K562 (cell line): ENCODE data around the gene GLB1L2. TPM values are rescaled to one million over a fixed set of nuclear protein-coding genes. Genes with fewer than 3 reads are reported as not detected.

Source experiments
- ATAC-seq: fragments of 200-7000 bp; cut with Tn5 transposase; 3 replicates; pipeline ENCODE4 v1.9.1; 2020; ENCODE audit warnings: moderate library complexity
- BruUV-seq: library from RNA; stranded (reverse); fragments of 400-500 nt; replicated peaks from 2 replicates; lab custom pipeline; 2021; lab: Mats Ljungman, UMichigan
- CTCF ChIA-PET: fragments of 300-600 bp; formaldehyde crosslinking; extraction: SDS; loops from one replicate; lab custom pipeline; 2021; ENCODE audit warnings: low intra/inter-chr PET ratio; lab: Yijun Ruan, JAX
- POLR2A ChIA-PET: fragments of 300-600, 350-650 bp; sonication (Branson Sonifier 250); formaldehyde crosslinking; extraction: SDS; loops from one replicate; lab custom pipeline; 2021; ENCODE audit warnings: antibody characterized with exemption, inconsistent platforms; lab: Yijun Ruan, JAX
- DNase-seq, 4 experiments: peaks; one replicate each; pipeline versions ENCODE4 v3.0.0 to v3.0.0-alpha.2; 2011 to 2018; ENCODE audit warnings: low spot score in 3 of 4, mixed read lengths in 3 of 4; ENCODE audit errors: extremely low read depth in 1 of 4
- FAIRE-seq: peaks from 2 replicates; lab custom pipeline; 2011; peaks lifted over from hg19 to GRCh38; lab: Jason Lieb, UNC
- H2AFZ ChIP-seq: 2 replicates; pipeline ENCODE4 v1.6.0; 2011; ENCODE audit warnings: low read depth, low read length, control low read depth, inconsistent platforms
- H3K27ac ChIP-seq: fragments of 200-600 bp; 3 replicates; pipeline ENCODE4 v1.8.0; 2011; ENCODE audit warnings: low read depth, mild to moderate bottlenecking, control low read depth, inconsistent platforms, low read length, moderate library complexity, mixed read lengths; ENCODE audit errors: extremely low read depth
- H3K27me3 ChIP-seq, 2 experiments: fragments of 300-600 bp in 1 of 2; 2 replicates in 1 of 2; 3 replicates in 1 of 2; pipeline versions ENCODE4 v1.6.0 to v1.8.0; 2011; ENCODE audit warnings: inconsistent platforms in 2 of 2, low read length in 2 of 2, mild to moderate bottlenecking in 1 of 2, mixed read lengths in 1 of 2, moderate library complexity in 1 of 2; ENCODE audit not compliant: control insufficient read depth in 2 of 2, insufficient read depth in 2 of 2
- H3K36me3 ChIP-seq: fragments of 300-600 bp; 3 replicates; pipeline ENCODE4 v1.8.0; 2011; ENCODE audit warnings: mild to moderate bottlenecking, low read length, inconsistent platforms; ENCODE audit not compliant: control insufficient read depth, insufficient read depth
- H3K4me1 ChIP-seq, 2 experiments: fragments of 200-600 bp in 1 of 2; replicated peaks in 1 of 2; 2 replicates in 1 of 2; 3 replicates in 1 of 2; pipeline versions ENCODE4 v1.5.1 to v1.8.0; 2011; ENCODE audit warnings: inconsistent platforms in 2 of 2, low read length in 2 of 2, mild to moderate bottlenecking in 1 of 2, mixed read lengths in 1 of 2, moderate library complexity in 1 of 2; ENCODE audit not compliant: control insufficient read depth in 2 of 2, insufficient read depth in 2 of 2
- H3K4me2 ChIP-seq: 2 replicates; pipeline ENCODE4 v1.6.1; 2011; ENCODE audit warnings: low read length, control low read depth, inconsistent platforms, mixed read lengths; ENCODE audit not compliant: insufficient read depth
- H3K4me3 ChIP-seq: fragments of 200-600 bp; sonication (generic), shearing (Covaris generic); 2 replicates; pipeline ENCODE4 v1.5.1; 2016; ENCODE audit warnings: control low read depth, inconsistent platforms
- H3K79me2 ChIP-seq: fragments of 200-600 bp; 3 replicates; pipeline ENCODE4 v1.8.0; 2011; ENCODE audit warnings: low read length, inconsistent platforms; ENCODE audit not compliant: control insufficient read depth, insufficient read depth
- H3K9ac ChIP-seq, 2 experiments: 2 replicates each; pipeline versions ENCODE4 v1.6.0 to v1.6.1; 2011; ENCODE audit warnings: low read depth in 2 of 2, low read length in 2 of 2, control low read depth in 1 of 2, inconsistent platforms in 1 of 2, mild to moderate bottlenecking in 1 of 2, mixed read lengths in 1 of 2; ENCODE audit not compliant: insufficient read depth in 1 of 2
- H3K9me1 ChIP-seq: one replicate; pipeline ENCODE4 v1.6.0; 2011; ENCODE audit warnings: inconsistent platforms, mild to moderate bottlenecking, low read length, moderate library complexity; ENCODE audit not compliant: control insufficient read depth, insufficient read depth
- H3K9me3 ChIP-seq: replicated peaks from 2 replicates; pipeline ENCODE4 v1.5.1; 2011; ENCODE audit warnings: low read depth, low read length, inconsistent platforms; ENCODE audit not compliant: control insufficient read depth, insufficient read depth
- H4K20me1 ChIP-seq: replicated peaks from 2 replicates; pipeline ENCODE4 v1.6.1; 2011; ENCODE audit warnings: low read length, inconsistent platforms, mixed read lengths; ENCODE audit not compliant: control insufficient read depth, insufficient read depth
- CHD7 ChIP-seq: fragments of 200-600 bp; sonication (generic); IDR thresholded peaks from one replicate; pipeline ENCODE4 v1.6.1; 2012; ENCODE audit warnings: mild to moderate bottlenecking, low read depth, low read length, inconsistent platforms
- SMARCE1 ChIP-seq: fragments of 450-650 bp; IDR thresholded peaks from 2 replicates; pipeline ENCODE4 v1.7.1; 2016; ENCODE audit warnings: mild to moderate bottlenecking
- WGBS: fragments of 100-300 bp; shearing (Covaris generic); methylation state at CpG from one replicate; pipeline ENCODE4 v1.1.6; 2016; ENCODE audit warnings: low coverage, mixed read lengths; ENCODE audit not compliant: insufficient coverage; ENCODE audit errors: missing lambda C conversion rate; 5-methylcytosine and 5-hydroxymethylcytosine counted together
- in situ Hi-C: fragments of 300-500 bp; cut with MboI; formaldehyde crosslinking; loops from 4 replicates; pipeline ENCODE4 v1.15.0; 2018; ENCODE audit warnings: inconsistent platforms, mixed read lengths
- intact Hi-C: fragments of 100-400 bp; cut with micrococcal nuclease; formaldehyde crosslinking; loops from 2 replicates; pipeline ENCODE4 v1.14.2; 2022
- polyA plus RNA-seq, 8 experiments: library from polyadenylated mRNA; depleted of rRNA in 4 of 8; stranded (reverse) in 5 of 8; unstranded in 3 of 8; fragments of >200 nt; fragmentation: Nextera tagmentation in 2 of 8; fragmentation: Illumina TruSeq in 1 of 8; extraction: Ambion mirVana in 2 of 8; extraction: Trizol in 1 of 8; gene quantifications; 2 replicates each; pipeline versions ENCODE4 v1.2.1 to v1.2.3, GENCODE V29; 2011 to 2014; ENCODE audit warnings: inconsistent platforms in 1 of 8, missing spikeins in 1 of 8
- total RNA-seq, 7 experiments: library from RNA; depleted of rRNA in 6 of 7; stranded (reverse); fragments of >200 nt in 6 of 7; fragmentation: Illumina TruSeq in 2 of 7; extraction: Trizol in 2 of 7; gene quantifications; 2 replicates each; pipeline versions ENCODE4 v1.2.1 to v1.2.3, GENCODE V29; 2011 to 2021; ENCODE audit warnings: low replicate concordance in 1 of 7
- TF ChIP-seq, protein P1 (sequence below): fragments of 200-800 bp; sonication (Bioruptor generic); IDR thresholded peaks from 2 replicates; pipeline ENCODE4 v1.6.1; 2016; ENCODE audit warnings: missing genetic modification characterization, missing compliant biosample characterization

Gene GLB1L2
- total and polyA plus RNA-seq, 9 of the 15 experiments (the other 6 are each of a cell fraction or from before 2014, with no cell fraction given), result 0.84 to 21.4 (median 13.8) TPM

DNA sequence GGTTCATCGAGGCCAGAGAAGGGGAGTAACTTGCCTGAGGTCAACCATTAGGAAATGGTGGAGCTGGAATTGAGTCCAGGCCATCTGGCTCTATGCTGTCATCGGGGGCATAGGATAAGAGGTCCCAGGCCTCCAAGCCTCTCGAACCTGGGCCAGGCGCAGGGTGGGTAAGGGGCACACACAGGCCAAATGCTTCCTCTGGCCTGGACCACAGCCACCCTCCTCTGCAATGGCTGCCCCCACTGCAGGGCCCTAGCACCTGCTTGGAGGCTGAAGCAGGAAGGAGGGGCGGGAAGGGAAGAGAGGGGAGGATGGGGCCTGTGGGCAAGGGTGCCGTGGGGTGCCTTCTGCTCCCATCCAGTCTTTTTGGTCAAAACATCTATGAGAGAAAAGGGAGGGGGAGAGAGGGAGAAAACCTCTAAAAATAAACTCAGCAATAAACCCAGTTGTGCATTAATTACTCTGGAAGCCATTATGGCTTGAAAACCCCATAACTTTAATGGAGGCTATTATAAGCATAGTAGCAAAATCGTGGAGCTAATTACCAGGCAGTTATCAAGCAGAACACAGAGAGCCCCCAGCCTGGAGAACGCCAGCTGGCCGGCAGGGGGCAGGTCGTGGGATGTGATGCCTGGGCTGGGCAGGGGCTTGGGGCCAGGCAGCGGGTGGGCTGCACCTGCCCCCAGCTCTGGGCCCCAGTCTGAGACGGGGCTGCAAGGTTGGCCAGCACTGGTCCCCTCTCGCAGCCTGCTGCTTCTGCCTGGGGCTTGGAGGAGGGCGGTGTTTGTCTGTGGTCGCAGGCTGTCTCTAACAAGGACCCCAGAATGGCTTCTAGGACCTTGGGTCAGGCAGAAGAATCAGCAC lies 59.1 kb downstream of the GLB1L2 start:
- WGBS, result 6% methylated on average over 13 of the region's 15 CpGs
- Histone ChIP-seq H3K4me2 (no peak overlapping the region), H3K4me3 (no peak overlapping the region), H3K9me1 (peaks cover 6% of the 10 kb centered on the region), H3K36me3 (no peaks in the 10 kb centered on the region), H3K4me1 (no peaks in the 10 kb centered on the region), H2AFZ (no peak overlapping the region), H3K27ac (no peak overlapping the region), H4K20me1 (peaks cover 17% of the 10 kb centered on the region), H3K9me3 (no peaks in the 10 kb centered on the region), H3K9ac (no peak overlapping the region), H3K27me3 (peaks cover 13 to 69% of the 10 kb centered on the region in 2 experiments; a peak in 4 of 5 replicates), H3K79me2 (no peaks in the 10 kb centered on the region)
- DNase-seq, result peak in 2 of 4 experiments; percentile 26 to 28
- FAIRE-seq, result no peak
- intact Hi-C loops, result loop anchor here (10.0 kb wide), 1 partner anchor 334 kb away; no protein-coding TSS in a partner anchor
- POLR2A ChIA-PET, result interaction anchor here (0.7 kb wide), 1 partner anchor 27 kb away, joined by 3 read pairs; no protein-coding TSS in a partner anchor
- ATAC-seq, result peak; percentile 54
- no TSS peak for BruUV-seq
- CTCF ChIA-PET, result no interaction called here
- in situ Hi-C loops, result no loop called here
- TF ChIP-seq SMARCE1, result no peak
- TF ChIP-seq, protein P1, sequence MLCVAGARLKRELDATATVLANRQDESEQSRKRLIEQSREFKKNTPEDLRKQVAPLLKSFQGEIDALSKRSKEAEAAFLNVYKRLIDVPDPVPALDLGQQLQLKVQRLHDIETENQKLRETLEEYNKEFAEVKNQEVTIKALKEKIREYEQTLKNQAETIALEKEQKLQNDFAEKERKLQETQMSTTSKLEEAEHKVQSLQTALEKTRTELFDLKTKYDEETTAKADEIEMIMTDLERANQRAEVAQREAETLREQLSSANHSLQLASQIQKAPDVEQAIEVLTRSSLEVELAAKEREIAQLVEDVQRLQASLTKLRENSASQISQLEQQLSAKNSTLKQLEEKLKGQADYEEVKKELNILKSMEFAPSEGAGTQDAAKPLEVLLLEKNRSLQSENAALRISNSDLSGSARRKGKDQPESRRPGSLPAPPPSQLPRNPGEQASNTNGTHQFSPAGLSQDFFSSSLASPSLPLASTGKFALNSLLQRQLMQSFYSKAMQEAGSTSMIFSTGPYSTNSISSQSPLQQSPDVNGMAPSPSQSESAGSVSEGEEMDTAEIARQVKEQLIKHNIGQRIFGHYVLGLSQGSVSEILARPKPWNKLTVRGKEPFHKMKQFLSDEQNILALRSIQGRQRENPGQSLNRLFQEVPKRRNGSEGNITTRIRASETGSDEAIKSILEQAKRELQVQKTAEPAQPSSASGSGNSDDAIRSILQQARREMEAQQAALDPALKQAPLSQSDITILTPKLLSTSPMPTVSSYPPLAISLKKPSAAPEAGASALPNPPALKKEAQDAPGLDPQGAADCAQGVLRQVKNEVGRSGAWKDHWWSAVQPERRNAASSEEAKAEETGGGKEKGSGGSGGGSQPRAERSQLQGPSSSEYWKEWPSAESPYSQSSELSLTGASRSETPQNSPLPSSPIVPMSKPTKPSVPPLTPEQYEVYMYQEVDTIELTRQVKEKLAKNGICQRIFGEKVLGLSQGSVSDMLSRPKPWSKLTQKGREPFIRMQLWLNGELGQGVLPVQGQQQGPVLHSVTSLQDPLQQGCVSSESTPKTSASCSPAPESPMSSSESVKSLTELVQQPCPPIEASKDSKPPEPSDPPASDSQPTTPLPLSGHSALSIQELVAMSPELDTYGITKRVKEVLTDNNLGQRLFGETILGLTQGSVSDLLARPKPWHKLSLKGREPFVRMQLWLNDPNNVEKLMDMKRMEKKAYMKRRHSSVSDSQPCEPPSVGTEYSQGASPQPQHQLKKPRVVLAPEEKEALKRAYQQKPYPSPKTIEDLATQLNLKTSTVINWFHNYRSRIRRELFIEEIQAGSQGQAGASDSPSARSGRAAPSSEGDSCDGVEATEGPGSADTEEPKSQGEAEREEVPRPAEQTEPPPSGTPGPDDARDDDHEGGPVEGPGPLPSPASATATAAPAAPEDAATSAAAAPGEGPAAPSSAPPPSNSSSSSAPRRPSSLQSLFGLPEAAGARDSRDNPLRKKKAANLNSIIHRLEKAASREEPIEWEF (CRISPR knock-in tag), result no peak
- TF ChIP-seq CHD7, result no peak
